ENCODE results near the gene TOP3B. TPM values are rescaled to one million over a fixed set of nuclear protein-coding genes. Genes with fewer than 3 reads are reported as not detected.

The TOP3B gene
- polyA plus RNA-seq, 1 donor from 2014 or later, result 33.7 TPM

GRCh38 chr22:21996175-21996720, 13.7 kb upstream of the TOP3B start:
- Histone ChIP-seq H3K36me3 (ENCODE audit: insufficient read depth, low read length) (no peaks in the 10 kb centered on the region), H3K4me3 (ENCODE audit: low read length) (no peak overlapping the region), H2AFZ (ENCODE audit: low read depth, low read length) (no peak overlapping the region), H4K20me1 (ENCODE audit: insufficient read depth) (no peaks in the 10 kb centered on the region), H3F3A (ENCODE audit: insufficient read depth, low read length, poor library complexity, severe bottlenecking) (no peaks in the 10 kb centered on the region), H3K27ac (ENCODE audit: low read length) (no peak overlapping the region), H3K27me3 (ENCODE audit: insufficient read depth, low read depth, low read length) (no peaks in the 10 kb centered on the region), H3K9ac (ENCODE audit: low read length) (no peak overlapping the region), H3K9me2 (ENCODE audit: insufficient read depth, low read length) (no peaks in the 10 kb centered on the region), H3K79me2 (replicated peaks; ENCODE audit: insufficient read depth, low read length) (no peaks in the 10 kb centered on the region), H3K4me2 (ENCODE audit: low read length) (no peak overlapping the region), H3K9me3 (ENCODE audit: low read length) (no peaks in the 10 kb centered on the region)
- TF ChIP-seq SMC3 (conservative IDR thresholded peaks at IDR 0.05; ENCODE audit: poor library complexity), result no peak
- TF ChIP-seq EP300 (conservative IDR thresholded peaks at IDR 0.05; ENCODE audit: poor library complexity, severe bottlenecking), result no peak
- no peak for TF ChIP-seq EZH2 (IDR thresholded peaks at IDR 0.05; ENCODE audit: borderline replicate concordance, insufficient read depth, low read length, poor library complexity, severe bottlenecking)
- no peak for TF ChIP-seq TAF1 (IDR thresholded peaks at IDR 0.05; ENCODE audit: low read depth)
- no peak for TF ChIP-seq RAD21 (conservative IDR thresholded peaks at IDR 0.05)
- TF ChIP-seq, protein P1, sequence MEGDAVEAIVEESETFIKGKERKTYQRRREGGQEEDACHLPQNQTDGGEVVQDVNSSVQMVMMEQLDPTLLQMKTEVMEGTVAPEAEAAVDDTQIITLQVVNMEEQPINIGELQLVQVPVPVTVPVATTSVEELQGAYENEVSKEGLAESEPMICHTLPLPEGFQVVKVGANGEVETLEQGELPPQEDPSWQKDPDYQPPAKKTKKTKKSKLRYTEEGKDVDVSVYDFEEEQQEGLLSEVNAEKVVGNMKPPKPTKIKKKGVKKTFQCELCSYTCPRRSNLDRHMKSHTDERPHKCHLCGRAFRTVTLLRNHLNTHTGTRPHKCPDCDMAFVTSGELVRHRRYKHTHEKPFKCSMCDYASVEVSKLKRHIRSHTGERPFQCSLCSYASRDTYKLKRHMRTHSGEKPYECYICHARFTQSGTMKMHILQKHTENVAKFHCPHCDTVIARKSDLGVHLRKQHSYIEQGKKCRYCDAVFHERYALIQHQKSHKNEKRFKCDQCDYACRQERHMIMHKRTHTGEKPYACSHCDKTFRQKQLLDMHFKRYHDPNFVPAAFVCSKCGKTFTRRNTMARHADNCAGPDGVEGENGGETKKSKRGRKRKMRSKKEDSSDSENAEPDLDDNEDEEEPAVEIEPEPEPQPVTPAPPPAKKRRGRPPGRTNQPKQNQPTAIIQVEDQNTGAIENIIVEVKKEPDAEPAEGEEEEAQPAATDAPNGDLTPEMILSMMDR (IDR thresholded peaks at IDR 0.05; ENCODE audit: poor library complexity, severe bottlenecking), result no peak
- TF ChIP-seq POLR2AphosphoS5 (IDR thresholded peaks at IDR 0.05), result no peak
- TF ChIP-seq, protein P2, sequence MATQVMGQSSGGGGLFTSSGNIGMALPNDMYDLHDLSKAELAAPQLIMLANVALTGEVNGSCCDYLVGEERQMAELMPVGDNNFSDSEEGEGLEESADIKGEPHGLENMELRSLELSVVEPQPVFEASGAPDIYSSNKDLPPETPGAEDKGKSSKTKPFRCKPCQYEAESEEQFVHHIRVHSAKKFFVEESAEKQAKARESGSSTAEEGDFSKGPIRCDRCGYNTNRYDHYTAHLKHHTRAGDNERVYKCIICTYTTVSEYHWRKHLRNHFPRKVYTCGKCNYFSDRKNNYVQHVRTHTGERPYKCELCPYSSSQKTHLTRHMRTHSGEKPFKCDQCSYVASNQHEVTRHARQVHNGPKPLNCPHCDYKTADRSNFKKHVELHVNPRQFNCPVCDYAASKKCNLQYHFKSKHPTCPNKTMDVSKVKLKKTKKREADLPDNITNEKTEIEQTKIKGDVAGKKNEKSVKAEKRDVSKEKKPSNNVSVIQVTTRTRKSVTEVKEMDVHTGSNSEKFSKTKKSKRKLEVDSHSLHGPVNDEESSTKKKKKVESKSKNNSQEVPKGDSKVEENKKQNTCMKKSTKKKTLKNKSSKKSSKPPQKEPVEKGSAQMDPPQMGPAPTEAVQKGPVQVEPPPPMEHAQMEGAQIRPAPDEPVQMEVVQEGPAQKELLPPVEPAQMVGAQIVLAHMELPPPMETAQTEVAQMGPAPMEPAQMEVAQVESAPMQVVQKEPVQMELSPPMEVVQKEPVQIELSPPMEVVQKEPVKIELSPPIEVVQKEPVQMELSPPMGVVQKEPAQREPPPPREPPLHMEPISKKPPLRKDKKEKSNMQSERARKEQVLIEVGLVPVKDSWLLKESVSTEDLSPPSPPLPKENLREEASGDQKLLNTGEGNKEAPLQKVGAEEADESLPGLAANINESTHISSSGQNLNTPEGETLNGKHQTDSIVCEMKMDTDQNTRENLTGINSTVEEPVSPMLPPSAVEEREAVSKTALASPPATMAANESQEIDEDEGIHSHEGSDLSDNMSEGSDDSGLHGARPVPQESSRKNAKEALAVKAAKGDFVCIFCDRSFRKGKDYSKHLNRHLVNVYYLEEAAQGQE (IDR thresholded peaks at IDR 0.05; ENCODE audit: borderline replicate concordance), result no peak
- no peak for TF ChIP-seq MXI1 (conservative IDR thresholded peaks at IDR 0.05; ENCODE audit: poor library complexity, severe bottlenecking)

GRCh38 chr22:21995660-21996059, 13.1 kb upstream of the TOP3B start:
- no peak for TF ChIP-seq SMC3 (conservative IDR thresholded peaks at IDR 0.05; ENCODE audit: poor library complexity)
- TF ChIP-seq RAD21 (conservative IDR thresholded peaks at IDR 0.05), result no peak
- no peak for TF ChIP-seq MXI1 (conservative IDR thresholded peaks at IDR 0.05; ENCODE audit: poor library complexity, severe bottlenecking)
- no peak for TF ChIP-seq EP300 (conservative IDR thresholded peaks at IDR 0.05; ENCODE audit: poor library complexity, severe bottlenecking)
- TF ChIP-seq, protein P1 (IDR thresholded peaks at IDR 0.05; ENCODE audit: poor library complexity, severe bottlenecking), result no peak
- no peak for TF ChIP-seq EZH2 (IDR thresholded peaks at IDR 0.05; ENCODE audit: borderline replicate concordance, insufficient read depth, low read length, poor library complexity, severe bottlenecking)
- TF ChIP-seq TAF1 (IDR thresholded peaks at IDR 0.05; ENCODE audit: low read depth), result no peak
- TF ChIP-seq, protein P2 (IDR thresholded peaks at IDR 0.05; ENCODE audit: borderline replicate concordance), result no peak
- TF ChIP-seq POLR2AphosphoS5 (IDR thresholded peaks at IDR 0.05), result no peak
- H3K27ac ChIP-seq (ENCODE audit: low read length), result no peak overlapping the region
- H3K27me3 ChIP-seq (ENCODE audit: insufficient read depth, low read depth, low read length), result no peaks in the 10 kb centered on the region

More at GRCh38 chr22:21995660-21996059, 13.1 kb upstream of the TOP3B start:
- Histone ChIP-seq H3K4me3 (ENCODE audit: low read length) (no peak overlapping the region), H3K9me3 (ENCODE audit: low read length) (no peaks in the 10 kb centered on the region), H3F3A (ENCODE audit: insufficient read depth, low read length, poor library complexity, severe bottlenecking) (no peaks in the 10 kb centered on the region), H3K9me2 (ENCODE audit: insufficient read depth, low read length) (no peaks in the 10 kb centered on the region), H4K20me1 (ENCODE audit: insufficient read depth) (no peaks in the 10 kb centered on the region), H3K36me3 (ENCODE audit: insufficient read depth, low read length) (no peaks in the 10 kb centered on the region), H2AFZ (ENCODE audit: low read depth, low read length) (no peak overlapping the region), H3K4me2 (ENCODE audit: low read length) (no peak overlapping the region), H3K9ac (ENCODE audit: low read length) (no peak overlapping the region), H3K79me2 (replicated peaks; ENCODE audit: insufficient read depth, low read length) (no peaks in the 10 kb centered on the region)

Measured in neural cell (in vitro differentiated cells).